Ramos (cell line): ENCODE results near the gene PLAC9.
"Not testable (repeated sequence)": the region's sequence is repeated elsewhere in the genome, so short reads cannot be mapped to it uniquely, and the experiment has no call there.

Experiments used
- in situ Hi-C: fragments of 300-500 bp; cut with MboI; formaldehyde crosslinking; loops from one replicate; pipeline ENCODE4 v1.14.3; 2022; ENCODE audit warnings: low sequenced_read_pairs; ENCODE audit not compliant: unreplicated experiment

PLAC9 gene, protein sequence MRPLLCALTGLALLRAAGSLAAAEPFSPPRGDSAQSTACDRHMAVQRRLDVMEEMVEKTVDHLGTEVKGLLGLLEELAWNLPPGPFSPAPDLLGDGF

DNA sequence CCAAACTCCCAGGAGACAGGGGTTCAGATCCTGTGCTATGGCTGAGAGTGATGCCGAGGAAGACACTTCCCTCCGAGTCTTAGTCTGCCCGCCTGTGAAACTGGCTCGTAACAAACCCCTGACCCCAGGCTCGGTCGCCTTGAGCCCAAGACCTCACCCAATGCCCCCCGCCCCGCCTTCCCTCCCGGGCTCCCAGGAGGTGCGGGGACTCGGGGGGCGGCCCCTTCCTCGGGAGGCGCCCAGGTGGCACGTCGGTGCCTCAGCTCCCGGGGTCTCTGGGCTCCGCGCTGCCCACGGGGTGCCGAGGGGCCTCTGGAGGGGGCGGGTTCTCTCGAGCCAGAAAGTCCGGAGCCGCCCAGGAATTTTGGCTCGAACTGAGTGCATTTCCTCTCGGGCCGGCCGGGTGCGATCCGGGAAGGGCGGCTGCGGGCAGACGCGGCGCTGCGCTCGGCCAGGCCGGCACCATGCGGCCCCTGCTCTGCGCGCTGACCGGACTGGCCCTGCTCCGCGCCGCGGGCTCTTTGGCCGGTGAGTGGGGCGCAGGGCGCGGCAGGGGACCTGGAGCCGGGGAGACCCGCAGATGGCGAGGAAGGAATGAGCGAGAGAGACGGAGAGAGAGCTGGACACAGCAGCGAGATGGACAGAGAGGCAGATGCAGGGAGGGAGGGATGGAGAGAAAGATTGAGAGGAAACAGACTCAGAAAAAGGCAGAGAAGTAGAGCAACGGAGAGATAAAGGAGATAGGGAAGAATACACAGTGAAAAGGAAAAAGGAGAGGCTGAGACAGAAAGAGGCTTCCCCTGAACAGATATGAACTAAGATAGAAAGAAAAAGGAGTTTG lies at the start of gene PLAC9:
TSS of gene PLAC9 (plus strand) at position 432 of the 841 bp plus-strand sequence. CDS start at position 465, 33 bp downstream.
- in situ Hi-C loops, result no loop called here

DNA sequence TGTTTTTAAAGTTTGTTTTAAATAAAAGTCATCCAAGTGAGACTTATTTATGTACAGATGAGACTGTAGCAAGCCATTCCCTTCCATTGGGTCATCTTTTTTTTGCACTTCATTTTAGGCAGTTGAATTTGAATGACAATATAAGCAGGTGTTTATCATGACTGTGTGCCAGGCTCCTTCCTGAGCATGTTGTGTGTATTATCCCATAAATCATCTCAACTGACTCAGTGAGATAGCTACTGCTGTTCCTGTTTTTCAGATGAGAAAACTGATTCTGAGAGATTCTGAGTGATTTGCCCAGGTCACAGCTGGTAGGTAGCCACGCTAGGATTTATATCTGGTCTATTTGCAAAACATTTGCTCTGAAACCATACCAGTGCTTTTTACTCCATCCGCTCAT lies 42.4 kb upstream of the PLAC9 start:
- in situ Hi-C loops, result no loop called here

DNA sequence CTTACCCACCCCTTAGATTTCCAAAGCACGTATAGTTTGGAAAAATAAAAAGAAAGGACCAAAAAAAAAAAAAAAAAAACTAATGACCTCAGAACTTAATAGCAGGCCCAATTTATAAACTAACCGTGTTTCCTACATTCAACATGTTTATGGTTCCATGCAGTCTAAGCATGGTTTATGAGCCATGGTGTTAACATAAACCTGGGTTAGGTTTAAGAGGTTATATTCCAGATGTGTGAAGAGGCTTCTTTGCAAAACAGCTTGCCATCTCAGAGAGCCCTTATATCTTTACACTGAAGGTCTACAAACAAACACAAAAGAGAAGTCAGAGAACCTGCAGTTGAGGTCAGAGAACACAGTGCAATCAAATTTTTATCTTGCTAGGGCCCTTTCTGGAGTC lies 38.3 kb upstream of the PLAC9 start:
- in situ Hi-C loops, result no loop called here

DNA sequence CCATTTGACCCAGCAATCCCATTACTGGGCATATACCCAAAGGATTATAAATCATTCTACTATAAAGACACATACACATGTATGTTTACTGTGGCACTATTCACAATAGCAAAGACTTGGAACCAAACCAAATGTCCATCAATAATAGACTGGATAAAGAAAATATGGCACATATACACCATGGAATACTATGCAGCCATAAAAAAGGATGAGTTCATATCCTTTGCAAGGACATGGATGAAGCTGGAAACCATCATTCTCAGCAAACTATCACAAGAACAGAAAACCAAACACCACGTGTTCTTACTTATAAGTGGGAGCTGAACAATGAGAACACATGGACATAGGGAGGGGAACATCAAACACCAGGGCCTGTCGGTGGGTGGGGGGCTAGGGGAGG lies 34.3 kb upstream of the PLAC9 start:
- in situ Hi-C loops, result not testable (repeated sequence)

DNA sequence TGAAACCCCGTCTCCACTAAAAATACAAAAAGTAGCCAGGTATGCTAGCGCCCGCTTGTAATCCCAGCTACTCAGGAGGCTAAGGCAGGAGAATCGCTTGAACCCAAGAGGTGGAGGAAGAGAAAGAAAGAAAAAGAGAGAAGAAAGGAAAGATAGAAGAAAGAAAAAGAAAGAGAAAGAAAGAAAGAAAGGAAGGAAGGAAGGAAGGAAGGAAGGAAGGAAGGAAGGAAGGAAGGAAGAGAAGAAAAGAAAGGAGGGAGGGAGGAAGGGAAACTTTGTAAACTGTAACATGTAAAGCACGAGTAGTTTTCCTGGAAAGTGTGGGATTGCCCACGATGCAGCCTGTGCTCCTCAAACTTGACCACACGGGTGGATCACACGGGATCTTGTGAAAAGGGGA lies 33.2 kb upstream of the PLAC9 start:
- in situ Hi-C loops, result not testable (repeated sequence)

DNA sequence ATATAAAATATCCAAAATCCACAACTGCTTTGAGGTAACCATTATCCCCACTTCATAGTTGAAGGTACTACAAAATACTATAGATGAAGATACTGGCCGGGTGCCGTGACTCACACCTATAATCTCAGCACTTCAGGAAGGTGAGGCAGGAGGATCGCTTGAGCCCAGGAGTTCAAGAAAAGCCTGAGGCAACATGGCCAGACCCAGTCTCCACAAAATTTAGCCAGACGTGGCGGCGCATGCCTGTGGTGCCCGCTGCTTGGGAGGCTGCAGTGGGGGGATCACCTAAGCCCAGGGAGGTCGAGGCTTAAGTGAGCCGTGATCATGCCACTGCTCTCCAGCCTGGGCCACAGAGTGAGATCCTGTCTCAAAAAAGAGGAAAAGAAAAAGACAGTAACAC lies 32.4 kb upstream of the PLAC9 start:
- in situ Hi-C loops, result no loop called here

DNA sequence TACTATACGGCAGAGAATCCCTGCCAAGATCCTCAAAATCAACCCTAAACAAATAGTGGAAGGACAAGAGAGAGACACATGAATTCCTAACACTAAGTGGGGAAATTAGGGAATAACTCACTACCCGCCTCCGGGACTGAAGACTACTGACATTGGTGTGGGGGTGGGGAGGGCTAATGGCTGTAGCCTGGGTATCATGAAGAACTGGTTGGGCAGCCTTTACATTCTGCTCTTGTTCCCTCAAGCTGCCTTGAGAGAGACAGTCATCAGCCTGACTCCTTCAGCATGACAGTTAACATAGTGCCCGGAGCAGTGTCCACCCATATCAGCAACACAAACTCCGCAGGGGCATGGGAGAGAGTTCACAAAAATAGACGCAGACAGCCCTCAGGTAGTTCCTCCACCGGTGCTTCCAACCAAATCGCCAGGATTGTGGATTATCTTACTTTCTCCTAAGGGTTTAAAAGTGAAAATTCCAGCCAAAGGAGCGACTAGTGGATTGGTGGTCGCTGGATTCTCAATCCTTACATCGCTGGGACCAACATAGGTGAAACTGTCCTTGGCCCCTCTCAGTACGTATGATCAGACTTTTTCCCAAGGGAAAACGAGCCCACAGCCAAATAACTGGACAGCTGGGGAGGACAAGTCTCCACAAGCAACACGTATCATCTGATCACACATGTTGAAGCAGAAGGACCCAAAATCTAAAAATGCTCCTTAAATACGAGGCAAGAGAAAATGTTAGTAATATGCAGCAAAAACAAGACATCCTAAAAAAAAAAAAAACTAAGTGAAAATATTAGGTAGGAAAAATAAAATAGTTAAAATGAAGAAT lies 31.5 kb upstream of the PLAC9 start:
- in situ Hi-C loops, result no loop called here

DNA sequence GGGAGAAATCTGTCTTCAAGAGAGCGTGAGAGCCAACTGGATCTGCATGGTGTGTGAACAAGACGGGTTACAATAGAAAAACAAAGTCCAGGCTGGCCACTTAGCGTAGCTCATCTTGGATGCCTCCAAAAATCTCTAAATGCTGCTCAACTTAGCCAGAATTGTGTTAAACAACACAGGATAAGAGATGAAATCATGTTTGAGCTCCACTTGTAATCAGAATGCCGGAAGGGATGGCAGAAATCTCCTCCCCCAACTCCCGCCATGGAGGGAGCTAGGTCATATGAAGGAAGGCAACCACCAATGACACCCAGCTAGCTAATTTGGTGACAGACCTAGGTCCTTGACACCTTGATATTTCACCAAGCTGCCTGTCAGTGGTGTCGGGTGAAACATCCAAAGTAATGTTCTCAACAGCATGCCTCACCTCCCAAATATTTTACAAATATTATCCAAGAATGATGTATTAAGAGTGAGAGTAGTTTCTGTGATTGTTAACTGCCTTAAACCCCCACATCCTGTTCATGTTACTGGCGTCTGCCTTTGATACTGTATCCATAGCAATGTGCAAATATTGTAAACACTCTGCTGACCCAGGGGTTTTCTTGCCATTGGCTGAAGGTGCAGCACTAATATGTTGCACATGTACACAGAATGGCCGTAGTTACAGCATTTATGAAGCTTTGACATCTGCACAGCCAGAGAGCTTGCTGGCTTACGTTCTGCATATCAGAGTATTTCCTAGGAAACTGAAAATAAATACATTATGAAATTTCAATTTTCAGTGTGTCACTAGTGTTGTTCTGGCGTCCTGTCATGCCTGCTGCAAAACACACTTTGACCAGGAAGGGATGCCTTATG lies 28.2 kb upstream of the PLAC9 start:
- in situ Hi-C loops, result no loop called here

DNA sequence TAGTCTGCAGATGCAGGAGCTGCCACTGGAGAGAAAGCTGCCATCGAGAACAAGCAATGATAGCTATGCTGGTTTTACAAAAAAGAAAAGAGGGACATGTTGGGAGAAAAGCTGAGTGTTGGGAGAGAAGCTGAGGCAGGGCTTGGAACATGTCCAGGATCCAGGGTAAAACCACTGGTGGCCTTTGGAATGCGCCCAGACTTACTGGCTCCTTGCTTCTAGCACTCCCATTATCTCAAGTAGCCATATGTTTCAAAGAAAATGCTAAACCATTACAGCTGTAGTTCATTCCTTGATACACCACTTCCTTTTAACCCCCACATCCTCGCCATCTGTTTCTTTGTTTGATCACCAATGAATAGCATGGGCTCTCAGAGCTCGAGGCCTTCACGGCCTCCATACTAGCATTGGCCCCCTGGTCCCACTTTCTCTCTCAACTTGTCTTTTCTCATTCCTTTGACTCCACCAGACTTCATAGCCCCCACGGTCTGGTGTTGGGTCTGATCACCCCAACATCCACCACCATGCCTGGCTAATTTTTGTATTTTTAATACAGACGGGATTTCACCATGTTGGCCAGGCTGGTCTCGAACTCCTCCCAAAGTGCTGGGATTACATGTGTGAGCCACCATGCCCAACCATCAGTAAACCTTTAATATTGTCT lies 23.8 kb upstream of the PLAC9 start:
- in situ Hi-C loops, result no loop called here

DNA sequence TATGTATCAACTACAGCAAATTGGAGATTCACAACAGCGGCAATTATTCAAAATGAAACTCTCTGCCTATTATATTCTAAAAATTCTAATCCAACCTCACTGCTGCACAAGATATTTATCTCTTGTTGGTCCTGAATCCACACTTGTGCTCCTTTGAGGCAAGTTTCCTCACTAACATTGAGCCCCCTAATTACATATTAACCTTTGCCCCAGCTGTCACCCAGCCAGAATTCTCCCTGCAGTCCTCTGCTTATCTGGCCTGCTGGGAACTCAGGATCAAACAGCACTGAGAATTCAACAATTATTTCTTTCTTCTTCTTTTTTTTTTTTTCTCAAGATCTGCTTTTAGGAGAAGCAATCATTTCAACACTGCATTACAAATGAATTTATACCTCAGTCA lies 21.5 kb upstream of the PLAC9 start:
- in situ Hi-C loops, result no loop called here

DNA sequence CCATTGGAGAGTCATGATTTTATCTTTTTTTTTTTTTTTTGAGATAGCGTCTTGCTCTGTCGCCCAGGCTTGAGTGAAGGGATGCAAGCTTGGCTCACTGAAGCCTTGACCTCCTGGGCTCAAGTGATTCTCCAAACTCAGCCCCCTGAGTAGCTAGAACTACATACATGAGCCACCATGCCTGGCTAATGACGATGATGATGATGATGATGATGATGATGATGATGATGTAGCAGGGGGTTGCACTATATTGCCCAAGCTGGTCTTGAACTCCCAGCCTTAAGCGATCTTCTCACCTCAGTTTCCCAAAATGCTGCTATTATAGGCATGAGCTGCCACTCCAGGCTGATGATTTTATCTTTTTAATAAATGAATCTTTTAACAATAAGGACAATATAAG lies 13.9 kb upstream of the PLAC9 start:
- in situ Hi-C loops, result no loop called here

DNA sequence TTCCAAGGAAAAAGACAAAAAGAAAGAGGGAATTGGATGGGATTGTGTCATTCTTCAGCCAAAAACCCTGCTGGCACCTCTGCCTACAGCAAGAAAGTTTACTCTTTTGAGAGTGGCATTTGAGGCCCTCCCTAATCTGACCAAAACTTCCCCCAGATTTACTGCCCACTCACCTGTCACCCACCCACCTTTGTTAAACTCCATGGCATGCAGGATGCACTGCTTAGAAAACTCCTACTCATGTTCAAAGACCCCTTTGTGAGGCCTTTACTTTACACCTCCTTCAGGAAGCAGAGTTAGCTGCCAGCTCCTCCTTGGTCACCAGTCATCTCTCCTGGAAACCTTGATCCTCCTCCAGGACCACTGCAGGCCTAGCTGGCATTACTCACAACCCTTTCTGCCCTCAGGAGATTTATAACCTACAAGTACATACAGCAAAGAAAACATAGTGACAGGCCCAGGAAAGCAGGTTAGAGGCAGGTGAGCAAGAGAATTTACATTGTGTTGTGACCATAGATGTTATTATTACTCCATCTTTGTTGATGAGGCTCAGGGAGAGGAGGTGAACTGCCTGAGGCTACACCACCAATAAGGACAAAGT lies 10.3 kb upstream of the PLAC9 start:
- in situ Hi-C loops, result no loop called here

DNA sequence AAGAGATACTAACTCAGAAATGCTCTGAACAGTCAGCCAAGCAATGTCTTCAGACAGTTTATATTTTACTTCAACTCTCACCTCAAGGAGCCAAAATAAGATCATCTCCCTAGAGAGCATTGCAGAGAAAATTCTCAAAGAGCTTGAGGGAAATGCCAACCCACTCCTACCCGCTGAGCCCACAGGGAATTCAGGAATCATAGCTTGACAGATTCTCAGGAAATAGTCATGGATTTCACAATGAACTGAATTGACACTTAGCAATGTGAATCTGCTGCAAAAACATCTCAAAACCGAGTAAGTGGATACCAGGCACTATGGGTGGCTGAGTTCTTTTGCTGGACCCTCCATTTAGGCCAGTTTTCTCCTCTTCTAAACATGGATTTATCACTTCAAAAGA lies 9.8 kb upstream of the PLAC9 start:
- in situ Hi-C loops, result no loop called here

DNA sequence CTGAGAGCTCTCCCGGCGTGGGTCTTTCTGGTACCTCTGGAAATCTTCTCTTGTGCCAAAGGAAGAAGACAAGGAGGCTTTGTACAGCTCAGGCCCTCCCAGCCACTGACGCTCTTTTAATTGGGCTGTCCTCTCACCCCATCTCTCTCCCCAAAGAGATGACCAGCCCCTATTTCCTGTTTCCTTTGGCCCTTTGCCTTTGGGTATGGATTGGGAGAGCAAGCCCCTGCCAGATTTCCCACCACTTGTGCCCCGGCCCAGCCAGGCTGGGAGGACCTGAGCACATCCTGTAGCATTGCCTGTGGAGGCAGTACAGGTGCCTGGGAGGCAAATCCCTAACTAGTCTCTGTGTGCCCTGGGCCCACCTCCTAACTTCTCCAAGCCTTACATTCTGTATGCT lies 5.7 kb upstream of the PLAC9 start:
- in situ Hi-C loops, result no loop called here

DNA sequence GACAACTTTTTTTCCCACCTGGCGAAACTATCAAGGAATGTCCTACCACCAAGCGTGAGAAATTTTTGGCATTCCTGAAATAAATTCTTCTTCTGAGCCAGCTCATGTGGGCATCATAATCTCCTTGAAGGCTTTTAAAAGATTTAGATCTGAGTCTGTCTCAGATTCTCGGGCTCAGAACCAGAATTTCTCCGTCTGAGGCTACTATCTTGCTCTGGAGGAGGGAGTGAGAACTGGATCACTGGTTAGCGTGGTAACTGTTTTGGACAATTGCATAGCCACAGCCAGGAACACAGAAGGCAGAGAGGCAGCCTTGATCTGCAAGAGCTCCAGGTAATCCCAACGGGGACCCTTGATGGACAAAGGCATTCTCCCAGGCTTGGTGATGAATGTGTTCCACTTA lies 1.0 kb upstream of the PLAC9 start:
- in situ Hi-C loops, result no loop called here

DNA sequence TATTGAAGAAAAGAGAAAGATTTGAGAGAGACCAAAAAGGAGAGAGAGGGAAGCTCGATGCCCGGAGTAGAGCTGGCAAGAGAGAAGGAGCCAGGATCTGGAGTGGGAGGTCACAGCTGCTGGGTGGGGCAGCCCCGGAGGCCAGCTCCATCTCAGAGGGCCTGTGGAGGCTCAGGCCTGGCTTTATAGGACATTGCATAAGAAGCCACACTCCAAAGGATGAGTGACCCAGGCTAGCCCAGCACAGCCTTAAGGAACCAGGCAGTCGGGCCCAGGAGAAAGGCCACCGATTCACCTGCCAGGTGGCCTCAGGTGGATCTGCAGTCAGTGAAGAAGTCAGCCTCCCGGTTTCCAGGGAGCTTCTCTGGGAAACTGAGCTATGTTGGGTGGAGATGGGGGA lies 676 bp downstream of the PLAC9 start:
- in situ Hi-C loops, result no loop called here

DNA sequence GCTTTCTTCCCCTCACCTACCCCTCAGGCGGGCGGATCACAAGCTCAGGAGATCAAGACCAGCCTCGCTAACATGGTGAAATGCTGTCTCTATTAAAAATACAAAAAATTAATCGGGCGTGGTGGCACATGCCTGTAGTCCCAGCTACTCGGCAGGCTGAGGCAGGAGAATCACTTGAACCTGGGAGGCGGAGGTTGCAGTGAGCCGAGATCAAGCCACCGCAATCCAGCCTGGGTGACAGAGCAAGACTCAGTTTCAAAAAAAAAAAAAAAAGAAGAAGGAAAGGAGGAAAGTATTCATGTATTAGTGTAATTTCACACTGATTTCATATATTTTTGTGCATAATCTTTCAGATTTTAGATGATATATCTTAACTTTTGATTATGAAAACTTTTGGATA lies 1.2 kb downstream of the PLAC9 start:
- in situ Hi-C loops, result not testable (repeated sequence)

DNA sequence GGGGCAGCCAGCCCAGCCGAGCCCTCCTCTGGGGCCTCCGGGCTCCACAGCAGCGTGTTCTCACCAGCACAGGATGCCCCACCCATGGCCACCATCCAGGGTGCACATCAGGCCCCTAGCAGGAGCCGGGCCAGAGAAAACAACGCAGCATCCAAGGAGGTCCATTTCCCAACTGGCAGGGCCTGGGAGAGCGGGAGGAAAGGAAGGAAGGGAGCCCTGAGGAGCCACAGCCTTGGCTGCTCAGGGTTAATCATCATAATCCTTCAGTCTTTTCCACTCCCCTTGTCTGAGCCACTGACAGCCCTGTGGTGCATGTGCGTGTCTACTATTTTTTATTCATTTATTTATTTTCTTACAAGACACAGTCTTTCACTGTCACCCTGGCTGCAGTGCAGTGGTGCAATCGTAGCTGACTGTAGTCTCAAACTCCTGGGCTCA lies 3.6 kb downstream of the PLAC9 start:
- in situ Hi-C loops, result no loop called here
